KG1 (cell line): Measurements from ENCODE around the gene DNMT3B.
A peak's percentile ranks its signal among the peaks of the same experiment; 100 is the strongest.
"Not testable (repeated sequence)": the region's sequence is repeated elsewhere in the genome, so short reads cannot be mapped to it uniquely, and the experiment has no call there.

Source experiments
- DNase-seq: peaks from one replicate; lab custom pipeline; 2025; lab: John Stamatoyannopoulos, UW

DNMT3B gene

DNA sequence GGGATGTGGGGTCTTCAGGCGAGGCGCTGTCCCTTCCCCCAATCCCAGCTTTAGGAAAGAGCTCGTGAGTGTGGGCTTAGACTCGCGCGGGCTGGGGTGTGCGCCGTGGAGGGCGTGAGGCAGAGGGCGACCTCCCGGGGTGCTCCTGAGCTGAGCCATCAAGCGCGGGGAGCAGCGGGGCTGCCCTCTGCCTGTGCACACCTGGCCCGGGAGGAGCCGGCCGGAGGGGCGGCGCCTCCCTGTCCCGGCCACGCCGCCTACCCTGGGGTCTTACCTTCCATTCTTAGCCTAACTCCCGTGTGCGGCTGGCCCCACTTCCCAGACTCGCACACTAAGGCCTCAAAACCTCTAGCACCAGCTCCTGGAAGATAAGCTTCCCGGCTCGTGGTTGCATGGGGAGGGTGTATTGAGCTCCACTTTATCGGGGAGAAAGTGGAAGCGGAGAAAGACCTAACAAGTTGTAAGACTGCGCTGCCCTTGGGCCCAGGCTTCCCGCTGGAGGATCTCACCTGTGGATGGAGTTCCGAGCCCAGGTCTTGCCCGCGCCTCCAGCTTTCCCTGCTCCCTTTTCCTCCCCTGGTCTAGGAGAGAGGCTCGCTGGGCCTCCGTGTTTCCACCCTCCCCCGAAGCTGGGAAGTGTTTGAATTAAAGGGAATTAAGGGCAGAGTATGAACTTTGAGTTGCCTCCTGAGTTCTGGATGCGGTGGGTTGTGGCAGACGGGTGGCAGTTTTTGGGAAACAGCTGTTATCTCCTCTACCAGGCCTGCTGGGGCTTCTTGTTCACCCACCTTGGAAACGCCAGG, 1.2 kb downstream of the DNMT3B start:
- no peak for DNase-seq

DNA sequence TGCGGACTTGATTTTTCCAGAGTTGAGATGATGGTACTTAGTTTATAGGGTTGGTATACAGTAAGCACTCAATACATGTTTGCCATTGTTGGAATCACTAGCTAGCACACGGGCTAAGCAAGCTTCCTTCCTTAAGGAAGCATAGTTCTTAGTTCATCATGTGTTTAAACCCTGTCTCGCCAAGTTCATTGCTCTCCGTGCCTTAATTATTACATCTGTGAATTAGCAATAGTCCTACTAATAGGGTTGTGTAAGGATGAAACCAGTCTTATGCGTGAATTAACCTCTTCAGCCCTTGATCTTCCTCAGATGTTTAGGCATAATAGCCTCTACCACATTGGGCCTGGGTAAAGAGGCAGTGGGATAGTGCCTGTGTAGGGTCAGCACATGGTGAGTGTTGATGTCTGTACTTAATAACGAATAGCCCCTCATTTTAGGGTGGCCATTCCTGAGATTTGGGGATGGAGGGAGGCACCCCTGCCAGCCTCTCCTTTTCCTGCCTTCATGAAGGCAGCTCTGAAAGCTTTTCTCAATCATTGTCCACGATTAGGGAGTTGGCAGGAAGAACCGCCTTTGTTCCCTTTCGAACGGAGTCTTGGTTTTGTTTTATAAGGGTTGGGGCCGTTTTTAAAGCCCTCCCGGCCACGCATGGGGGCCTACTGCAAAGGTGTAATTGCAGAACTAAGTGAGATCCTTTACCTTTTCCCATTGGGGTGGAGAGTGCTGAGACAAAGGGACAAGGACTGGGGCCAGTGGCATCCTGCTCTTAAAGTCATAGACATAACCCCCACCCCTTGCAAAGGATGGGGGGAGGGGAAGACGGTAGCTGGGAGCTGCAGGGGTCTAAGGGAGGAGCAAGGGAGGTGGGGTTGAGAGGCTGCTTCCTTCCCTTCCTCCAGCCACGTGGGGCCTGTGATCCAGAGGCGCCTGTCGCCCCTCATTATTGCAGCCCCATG, 2.1 kb downstream of the DNMT3B start:
- DNase-seq: peak; percentile 50

DNA sequence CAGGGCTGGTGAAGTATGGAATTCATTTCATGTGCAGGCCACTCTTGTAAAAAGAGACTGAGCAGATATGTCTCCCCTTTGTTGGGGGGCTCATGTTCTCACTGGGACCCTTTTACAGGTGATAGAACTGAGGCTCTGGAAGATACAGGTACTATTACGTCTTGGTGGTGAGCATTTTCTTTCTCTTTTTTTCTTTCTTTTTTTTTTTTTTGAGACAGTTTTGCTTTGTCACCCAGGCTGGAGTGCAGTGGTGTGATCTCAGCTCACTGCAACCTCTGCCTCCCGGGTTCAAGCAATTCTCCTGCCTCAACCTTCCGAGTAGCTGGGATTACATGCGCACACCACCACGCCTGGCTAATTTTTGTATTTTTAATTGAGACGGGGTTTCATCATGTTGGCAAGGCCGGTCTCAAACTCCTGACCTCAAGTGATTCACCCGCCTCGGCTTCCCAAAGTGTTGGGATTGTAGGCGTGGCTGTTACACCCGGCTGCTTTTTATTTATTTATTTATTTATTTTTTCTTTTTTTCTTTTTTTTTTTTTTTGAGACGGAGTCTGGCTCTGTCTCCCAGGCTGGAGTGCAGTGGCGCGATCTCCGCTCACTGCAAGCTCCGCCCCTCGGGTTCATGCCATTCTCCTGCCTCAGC, 3.2 kb downstream of the DNMT3B start:
- not testable (repeated sequence) for DNase-seq

DNA sequence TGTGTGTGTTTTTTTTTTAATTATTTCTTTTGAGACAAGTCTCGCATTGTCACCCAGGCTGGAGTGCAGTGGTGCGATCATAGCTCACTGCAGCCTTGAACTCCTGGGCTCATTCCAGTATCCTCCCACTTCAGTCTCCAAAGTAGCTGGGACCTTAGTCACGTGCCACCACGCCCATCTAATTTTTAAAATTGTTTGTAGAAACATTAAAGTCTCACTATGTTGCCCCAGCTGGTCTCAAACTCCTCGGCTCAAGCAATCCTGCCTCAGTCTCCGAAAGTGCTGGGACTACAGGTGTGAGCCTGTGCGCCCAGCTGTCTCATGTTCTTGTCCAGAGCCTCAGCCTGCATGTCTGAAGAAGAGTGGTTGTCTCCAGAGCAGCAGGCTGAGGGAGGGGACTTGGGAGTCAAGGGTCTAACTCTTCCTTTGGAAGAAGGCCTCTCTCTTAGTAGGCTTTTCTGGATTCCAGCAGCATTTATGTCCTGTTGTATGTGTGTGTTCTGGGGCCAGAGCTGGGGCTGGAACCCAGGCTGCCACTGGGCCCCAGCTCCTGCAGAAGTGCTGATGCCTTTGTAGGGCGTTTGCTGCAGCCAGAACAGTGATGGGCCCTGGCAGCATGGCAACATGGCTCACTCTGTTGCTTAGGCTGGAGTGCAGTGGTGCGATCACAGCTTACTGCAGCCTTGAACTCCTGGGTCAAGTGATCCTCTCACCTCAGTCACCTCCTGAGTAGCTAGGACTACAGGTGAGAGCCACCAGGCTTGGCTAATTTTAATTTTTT, 5.4 kb downstream of the DNMT3B start:
- no peak for DNase-seq

DNA sequence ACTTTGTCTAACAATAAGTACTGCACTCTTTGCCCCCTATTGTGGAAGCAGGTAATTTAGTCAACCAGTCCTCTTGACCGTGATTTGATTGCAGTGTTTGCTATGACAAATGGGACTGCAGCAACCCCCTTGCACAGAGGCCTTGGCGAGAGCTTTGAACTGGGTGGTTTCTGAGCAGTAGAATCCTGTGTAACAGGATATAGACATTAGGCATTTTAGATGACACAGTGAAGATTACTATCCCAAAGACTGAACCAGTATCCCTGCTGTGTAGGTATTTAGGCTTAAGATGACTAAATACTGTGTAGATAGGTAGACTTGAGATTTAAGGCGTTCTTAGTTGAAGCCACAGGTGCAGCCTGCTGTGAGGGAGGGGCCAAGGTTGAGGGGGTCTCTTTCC, 9.9 kb downstream of the DNMT3B start:
- DNase-seq: no peak

DNA sequence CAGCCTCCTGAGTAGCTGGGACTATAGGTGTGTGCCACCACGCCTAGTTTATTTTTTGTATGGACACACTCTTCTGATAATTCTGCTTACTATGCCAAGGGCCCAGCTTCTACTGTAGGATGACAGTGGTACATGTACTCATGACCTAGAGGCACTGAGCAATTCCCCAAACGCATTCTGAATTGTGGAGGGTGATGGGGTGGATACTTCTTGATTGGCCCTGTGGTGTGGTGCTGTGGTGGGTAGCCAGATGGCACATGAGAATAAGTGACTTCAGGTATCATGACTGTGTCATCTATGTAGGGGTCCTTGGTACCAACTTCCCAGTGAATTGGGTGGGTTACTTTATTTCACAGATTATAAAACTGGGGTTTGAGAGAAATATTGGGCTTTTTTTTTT, 11.0 kb downstream of the DNMT3B start:
- no peak for DNase-seq

DNA sequence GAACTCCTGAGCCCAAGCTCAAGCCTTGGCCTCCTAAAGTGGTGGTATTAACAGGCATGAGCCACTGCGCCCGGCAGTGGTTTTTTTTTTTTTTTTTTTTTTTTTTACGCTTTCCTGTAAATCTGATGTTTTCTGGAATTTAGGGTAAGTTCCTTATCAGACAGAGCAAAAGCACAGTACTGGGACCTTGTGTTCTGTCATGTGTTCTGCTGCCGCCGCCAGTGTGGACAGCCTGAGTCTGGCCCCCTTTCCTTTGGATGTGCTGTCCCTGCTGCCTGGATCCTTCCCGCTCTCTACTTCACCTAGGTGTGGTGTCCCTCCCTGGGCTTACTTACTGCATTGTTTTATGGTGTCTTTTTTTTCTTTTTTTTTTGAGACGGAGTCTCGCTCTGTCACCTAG, 11.7 kb downstream of the DNMT3B start:
- no peak for DNase-seq

DNA sequence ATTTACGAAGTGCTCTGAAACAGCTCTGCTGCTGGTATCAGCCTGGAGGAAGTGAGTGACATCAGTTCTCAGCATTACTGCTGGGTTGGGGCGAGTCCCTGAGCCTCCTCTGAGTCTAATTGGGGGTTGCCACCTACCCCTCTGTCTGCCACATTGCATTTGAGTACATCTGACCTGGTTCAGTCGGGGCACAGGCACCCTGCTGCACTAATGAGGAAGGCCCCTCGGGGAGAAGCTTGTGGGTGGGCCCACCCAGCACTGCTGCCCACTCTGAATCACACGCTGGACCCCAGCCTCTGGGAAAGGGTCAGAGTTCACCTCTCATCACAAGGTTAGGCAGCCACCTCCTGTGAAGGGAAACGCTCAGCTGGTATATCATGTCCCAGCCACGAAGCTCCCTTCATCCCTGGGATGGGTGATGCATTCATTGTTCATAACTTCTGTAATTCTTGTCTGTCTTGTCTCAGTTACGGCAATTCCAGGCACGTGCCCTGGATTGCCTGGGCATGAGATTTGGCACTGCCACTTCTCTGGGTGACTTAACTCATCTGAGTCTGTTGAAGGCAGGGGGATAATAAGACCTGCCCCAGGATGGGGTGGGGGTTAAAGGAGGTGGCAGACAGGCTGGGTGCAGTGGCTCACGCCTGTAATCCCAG, 13.3 kb downstream of the DNMT3B start:
- DNase-seq: no peak

DNA sequence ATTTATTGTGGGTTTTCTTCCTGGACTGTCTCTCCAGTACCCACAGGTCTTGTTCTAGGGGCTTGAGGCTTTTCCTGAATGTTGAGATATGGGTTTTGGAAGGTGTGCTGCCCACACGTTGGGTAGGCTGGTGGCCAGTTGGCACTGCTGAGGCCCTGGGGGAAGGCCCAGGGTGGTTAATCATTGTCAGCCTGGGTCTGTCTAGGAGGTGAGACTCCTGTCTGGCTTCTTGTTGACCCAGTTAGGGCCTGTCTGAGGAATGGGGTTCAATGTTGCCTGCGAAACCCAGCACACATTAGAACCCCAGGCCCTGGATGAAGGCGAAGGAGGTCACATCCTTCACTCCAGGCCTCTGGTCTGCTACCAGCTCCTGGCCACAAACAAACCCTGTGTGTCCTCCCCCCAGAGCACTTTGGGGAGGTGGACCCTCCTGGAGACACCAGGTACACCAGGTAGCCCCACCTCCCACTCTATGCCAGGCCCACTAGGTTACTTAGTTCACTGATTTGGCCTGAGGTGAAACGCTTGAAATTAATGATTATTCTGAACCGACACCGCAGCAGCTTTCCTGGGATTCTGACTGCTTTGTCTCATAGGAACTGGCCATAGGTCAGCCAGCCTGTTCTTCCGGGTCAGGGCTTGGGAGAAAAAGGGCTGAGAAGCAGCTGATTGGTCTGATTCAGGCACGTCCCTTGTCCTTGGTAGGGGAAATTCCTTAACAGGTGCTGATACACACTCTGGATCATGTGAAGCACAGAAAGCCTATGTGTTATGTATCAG, 15.2 kb downstream of the DNMT3B start:
- DNase-seq: no peak

DNA sequence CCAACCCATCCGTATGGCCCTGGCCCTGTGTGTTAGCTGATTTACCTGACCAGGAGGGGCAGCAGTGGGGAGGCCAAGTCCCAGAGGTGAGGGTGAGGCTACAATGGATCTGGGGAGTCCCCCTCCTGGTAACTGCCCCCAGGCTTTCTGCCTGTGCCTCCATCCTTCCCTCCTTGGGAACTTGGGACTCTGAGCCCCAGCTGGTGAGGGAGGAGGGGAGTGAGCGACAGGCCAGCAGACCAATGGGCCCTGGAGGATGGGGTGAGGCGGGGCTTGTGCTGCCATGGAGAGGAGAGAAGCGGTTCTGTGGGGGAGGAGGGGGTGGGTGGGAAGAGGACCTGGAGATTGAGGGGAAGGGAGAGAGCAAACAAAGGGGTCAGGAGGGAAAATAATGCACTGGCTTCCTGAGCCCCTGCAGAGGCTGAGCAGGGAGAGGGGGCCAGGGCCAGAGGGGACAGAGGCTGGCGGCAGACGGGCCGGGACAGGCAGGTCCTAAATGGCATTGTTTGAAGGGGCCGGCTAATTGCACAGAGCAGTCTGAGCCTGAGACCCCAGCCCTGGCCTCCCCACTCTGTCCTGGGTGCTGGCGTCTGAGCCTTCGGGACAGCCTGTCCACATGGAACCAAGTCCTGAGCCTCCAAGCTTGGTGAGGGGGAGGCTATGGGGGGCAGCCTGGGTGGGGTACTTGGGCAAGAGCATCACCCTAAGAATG, 17.5 kb downstream of the DNMT3B start:
- no peak for DNase-seq

DNA sequence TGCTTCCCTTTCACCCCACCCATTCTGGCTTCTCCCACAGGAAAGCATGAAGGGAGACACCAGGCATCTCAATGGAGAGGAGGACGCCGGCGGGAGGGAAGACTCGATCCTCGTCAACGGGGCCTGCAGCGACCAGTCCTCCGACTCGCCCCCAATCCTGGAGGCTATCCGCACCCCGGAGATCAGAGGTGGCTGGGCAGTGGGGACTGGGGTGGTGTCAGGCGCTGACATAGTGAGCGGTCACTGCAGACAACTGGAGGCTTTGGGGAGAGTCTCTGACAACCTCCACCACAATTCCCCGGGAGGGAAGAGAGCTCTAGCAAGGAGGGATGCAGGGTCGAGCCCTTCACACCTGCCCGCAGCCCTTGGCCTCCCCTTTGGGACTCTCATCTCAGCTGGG, 18.1 kb downstream of the DNMT3B start:
- DNase-seq: no peak

DNA sequence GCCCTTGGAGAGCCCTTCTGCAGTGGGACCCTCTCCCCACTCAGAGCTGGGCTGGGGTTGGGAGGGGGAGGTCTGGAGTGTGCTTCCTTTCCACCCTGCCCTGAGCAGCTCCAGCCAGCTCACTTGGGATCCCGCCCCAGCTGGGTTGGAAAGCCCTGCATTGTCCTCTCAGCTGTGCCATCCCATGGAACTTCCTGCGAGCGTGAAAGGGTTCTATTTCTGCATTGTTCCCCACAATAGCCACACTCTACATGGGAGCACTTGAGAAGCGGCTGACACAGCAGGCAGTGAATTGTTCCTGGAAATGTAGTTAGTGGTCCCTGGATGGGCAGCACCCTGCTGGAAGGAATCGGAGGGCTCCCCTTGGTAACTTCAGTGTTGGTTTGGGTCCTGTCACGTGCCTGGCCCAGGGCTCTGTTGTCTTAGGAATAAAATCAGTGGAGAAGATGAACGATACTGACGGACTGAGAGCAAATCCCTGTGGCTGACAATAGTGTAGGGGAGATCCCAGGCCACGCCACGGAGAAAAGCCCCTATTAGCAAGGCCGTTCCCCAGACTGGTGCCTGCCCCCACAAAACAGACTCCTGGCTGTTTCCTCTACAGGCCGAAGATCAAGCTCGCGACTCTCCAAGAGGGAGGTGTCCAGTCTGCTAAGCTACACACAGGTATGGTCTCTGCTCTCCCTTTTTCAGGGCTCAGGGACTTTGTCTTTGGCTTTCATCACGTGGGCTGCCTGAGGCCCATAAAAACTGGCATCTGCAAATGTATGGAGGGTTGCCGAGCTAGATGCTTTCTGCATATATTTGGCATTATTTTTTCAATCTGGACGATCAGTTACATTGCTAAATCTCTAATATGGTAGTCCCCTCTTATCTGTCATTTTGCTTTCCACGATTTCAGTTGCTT, 18.8 kb downstream of the DNMT3B start:
- DNase-seq: no peak

DNA sequence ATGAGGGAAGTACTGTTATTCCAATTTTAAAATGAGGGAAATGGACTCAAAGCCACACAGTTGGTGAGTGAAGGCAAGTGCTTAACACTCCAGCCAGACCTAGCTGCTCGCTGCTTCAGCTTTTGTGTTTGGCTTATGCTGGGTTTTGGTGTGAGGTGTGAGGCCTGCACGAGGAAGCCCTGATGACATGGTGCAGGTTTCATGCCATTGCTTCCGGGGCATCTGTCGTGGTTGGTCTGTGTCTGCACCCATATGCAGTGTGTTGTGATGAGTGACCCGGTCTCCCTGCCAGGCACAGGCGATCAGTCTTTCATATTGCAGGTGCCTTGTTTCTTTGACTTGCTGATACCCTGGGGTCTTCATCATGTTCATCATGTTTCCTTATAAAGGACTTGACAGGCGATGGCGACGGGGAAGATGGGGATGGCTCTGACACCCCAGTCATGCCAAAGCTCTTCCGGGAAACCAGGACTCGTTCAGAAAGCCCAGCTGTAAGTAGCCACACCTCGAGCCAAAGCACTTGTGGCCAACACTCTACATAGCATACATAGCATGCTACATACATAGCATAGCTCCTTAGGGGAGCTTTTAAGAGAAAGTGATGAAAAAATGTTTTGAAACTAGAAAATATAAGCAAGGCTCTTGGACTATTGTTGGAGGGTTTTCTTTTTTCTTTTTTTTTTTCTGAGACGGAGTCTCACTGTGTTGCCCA, 22.3 kb downstream of the DNMT3B start:
- no peak for DNase-seq

DNA sequence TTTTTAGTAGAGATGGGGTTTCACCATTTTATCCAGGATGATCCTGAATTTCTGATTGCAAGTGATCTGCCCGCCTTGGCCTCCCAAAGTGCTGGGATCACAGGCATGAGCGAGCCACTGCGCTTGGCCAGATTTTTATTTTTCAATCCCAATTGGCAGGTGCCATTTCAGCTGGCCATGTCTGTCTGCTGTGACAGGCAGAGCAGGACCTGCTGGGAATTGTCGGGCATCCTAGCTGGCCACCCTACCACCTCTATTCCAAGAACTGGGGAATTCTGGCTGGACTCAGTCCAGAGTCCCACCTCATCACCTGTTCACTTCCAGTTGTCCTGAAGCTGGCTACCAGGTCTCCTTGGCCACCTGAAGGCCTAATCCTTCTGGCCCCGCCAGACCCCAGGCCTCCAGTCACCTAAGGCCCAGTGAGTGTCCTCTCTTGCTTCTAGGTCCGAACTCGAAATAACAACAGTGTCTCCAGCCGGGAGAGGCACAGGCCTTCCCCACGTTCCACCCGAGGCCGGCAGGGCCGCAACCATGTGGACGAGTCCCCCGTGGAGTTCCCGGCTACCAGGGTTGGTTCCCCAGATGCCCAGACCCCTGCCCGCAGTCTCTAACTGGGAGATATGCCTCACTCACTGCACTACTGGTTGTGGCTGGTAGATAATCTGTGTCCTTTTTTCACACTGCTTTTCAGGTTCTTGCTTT, 24.0 kb downstream of the DNMT3B start:
- no peak for DNase-seq

DNA sequence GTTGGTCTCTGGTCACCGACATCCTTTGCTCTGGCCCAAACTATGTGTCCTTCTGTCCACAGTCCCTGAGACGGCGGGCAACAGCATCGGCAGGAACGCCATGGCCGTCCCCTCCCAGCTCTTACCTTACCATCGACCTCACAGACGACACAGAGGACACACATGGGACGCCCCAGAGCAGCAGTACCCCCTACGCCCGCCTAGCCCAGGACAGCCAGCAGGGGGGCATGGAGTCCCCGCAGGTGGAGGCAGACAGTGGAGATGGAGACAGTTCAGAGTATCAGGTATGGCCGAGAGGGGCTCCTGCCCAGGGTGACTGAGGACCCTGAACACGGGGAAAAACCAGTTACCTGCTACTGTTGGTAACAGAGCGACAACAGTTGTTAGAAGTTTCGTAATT, 25.0 kb downstream of the DNMT3B start:
- DNase-seq: no peak

DNA sequence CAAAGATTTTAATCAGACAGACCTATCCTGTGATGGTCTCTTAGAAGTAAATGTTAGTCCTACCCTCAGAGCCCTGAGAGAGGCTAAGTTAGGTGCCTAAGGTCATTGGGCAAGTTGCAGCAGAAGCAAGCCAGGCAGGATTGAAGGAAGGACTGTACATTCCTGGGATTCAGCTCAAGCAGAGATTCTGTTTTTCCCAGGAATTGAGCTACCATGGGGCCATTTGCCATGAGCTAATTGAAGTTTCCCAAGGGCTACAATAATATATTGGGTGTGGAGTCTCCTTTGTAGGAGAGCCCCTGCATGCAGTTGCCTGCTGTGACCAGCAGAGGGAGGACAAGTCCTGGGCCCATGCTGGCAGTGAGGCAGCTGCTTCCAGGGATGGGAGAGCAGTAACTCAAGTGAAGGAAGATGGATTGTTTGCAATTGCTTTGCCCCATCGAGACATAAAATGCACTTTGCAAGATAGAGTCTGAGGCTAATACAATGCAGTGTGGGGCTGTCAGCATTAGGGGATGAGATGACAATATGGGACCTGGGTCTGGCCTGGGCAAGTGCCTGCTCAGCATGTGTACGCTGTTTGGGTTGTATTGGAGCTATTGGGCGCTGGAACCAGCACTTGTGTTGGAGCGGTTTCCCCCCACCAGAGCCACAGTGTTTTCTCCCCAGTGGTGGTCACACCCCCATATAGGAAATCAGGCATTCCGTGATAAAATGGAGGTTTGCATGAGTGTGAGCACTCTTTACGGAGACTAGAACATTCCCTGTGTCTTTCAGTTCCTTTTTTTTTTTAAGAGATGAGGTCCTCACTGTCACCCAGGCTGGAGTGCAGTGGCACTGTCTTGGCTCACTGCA, 27.9 kb downstream of the DNMT3B start:
- DNase-seq: peak; percentile 15

DNA sequence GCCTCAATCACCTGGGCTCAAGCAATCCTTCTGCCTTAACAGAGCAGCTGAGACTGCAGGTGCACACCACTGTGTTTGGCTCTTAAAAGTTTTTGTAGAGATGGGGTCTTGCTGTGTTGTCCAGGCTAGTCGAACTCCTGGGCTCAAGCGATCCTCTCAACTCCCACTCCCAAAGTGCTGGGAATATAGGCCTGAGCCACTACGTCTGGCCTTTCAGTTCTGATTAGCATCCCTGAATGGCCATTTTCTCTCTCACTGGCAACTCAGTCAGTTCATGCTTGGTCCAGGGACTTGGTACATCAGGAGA, 28.5 kb downstream of the DNMT3B start:
- no peak for DNase-seq
